Measurements from ENCODE around the gene S100A14. TPM values are rescaled to one million over a fixed set of nuclear protein-coding genes. Genes with fewer than 3 reads are reported as not detected.
A peak's percentile ranks its signal among the peaks of the same experiment; 100 is the strongest.

Gene S100A14
- total and polyA plus RNA-seq, 9 of the 15 experiments (the other 6 are each of a cell fraction or from before 2014, with no cell fraction given) = 0.10 to 0.64 (median 0.24) TPM; not detected in 3

- no peak for DNase-seq (ENCODE audit: extremely low read depth in 1 of 4, low spot score in 3 of 4)
- CTCF ChIA-PET (ENCODE audit: low intra/inter-chr PET ratio) = no interaction called here
- Histone ChIP-seq H3K9me1 (ENCODE audit: control insufficient read depth, insufficient read depth, low read length) (no peaks in the 10 kb centered on the region), H3K79me2 (ENCODE audit: control insufficient read depth, insufficient read depth, low read length) (no peaks in the 10 kb centered on the region), H4K20me1 (replicated peaks; ENCODE audit: control insufficient read depth, insufficient read depth, low read length) (no peaks in the 10 kb centered on the region), H2AFZ (ENCODE audit: low read depth, low read length) (no peak overlapping the region), H3K4me1 (replicated peaks in 1 of 2; ENCODE audit: control insufficient read depth in 2 of 2, insufficient read depth in 2 of 2, low read length in 2 of 2) (peaks cover 0 to 6% of the 10 kb centered on the region in 2 experiments; a peak in 1 of 5 replicates), H3K4me3 (no peak overlapping the region), H3K4me2 (ENCODE audit: insufficient read depth, low read length) (no peak overlapping the region), H3K36me3 (ENCODE audit: control insufficient read depth, insufficient read depth, low read length) (no peaks in the 10 kb centered on the region), H3K27me3 (ENCODE audit: control insufficient read depth in 2 of 2, insufficient read depth in 2 of 2, low read length in 2 of 2) (no peaks in the 10 kb centered on the region), H3K9me3 (replicated peaks; ENCODE audit: control insufficient read depth, insufficient read depth, low read depth, low read length) (no peaks in the 10 kb centered on the region), H3K9ac (ENCODE audit: insufficient read depth in 1 of 2, low read depth in 2 of 2, low read length in 2 of 2) (no peak overlapping the region), H3K27ac (ENCODE audit: extremely low read depth, low read depth, low read length) (no peak overlapping the region)
- intact Hi-C loops (cut with micrococcal nuclease) = no loop called here
- ATAC-seq = no peak
- in situ Hi-C loops (cut with MboI) = no loop called here
- 0% methylated on average over 1 of the region's 1 CpG for WGBS (ENCODE audit: insufficient coverage, low coverage, missing lambda C conversion rate)
- FAIRE-seq = peak; percentile 29
- POLR2A ChIA-PET = interaction anchor here (0.6 to 1.8 kb wide), 4 partner anchors 30 to 66 kb away, joined by 3 to 4 read pairs (median 4); partner anchors contain the start of genes S100A1 and S100A14
- TF ChIP-seq, protein P1, sequence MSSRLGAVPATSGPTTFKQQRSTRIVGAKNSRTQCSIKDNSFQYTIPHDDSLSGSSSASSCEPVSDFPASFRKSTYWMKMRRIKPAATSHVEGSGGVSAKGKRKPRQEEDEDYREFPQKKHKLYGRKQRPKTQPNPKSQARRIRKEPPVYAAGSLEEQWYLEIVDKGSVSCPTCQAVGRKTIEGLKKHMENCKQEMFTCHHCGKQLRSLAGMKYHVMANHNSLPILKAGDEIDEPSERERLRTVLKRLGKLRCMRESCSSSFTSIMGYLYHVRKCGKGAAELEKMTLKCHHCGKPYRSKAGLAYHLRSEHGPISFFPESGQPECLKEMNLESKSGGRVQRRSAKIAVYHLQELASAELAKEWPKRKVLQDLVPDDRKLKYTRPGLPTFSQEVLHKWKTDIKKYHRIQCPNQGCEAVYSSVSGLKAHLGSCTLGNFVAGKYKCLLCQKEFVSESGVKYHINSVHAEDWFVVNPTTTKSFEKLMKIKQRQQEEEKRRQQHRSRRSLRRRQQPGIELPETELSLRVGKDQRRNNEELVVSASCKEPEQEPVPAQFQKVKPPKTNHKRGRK (tag; IDR thresholded peaks at IDR 0.05) = 0 out of 2 replicates have a peak, but pooled peaks have one; percentile 11
- TF ChIP-seq PURB (CRISPR knock-in tag; IDR thresholded peaks at IDR 0.05; ENCODE audit: low read depth) = no peak
- BruUV-seq (replicated peaks) = no TSS peak
Observed at GRCh38 chr1:153586347-153586746, 29.8 kb downstream of the S100A14 start.

DNA sequence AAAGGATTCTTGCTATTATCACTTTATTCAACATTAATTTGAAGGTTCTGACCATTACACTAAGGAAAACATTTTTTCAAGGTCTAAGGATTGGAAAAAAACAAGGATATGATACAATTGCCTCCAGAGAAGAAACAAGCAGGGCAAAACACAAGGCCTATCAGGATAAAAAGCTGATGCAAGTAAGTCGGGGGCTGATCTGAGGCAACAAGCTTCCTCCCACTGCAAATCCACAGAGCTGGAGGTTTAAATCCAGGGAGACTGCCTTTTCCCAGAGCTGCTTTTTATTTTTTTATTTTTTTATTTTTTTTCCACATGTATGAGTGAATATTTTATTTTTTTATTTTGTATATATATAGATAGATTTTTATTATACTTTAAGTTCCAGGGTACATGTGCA, 31.1 kb downstream of the S100A14 start:
- H3K36me3 ChIP-seq (ENCODE audit: control insufficient read depth, insufficient read depth, low read length) = no peaks in the 10 kb centered on the region
- H3K4me2 ChIP-seq (ENCODE audit: insufficient read depth, low read length) = no peak overlapping the region
- no peak overlapping the region for H3K4me3 ChIP-seq
- peak; percentile 48 for FAIRE-seq
- H2AFZ ChIP-seq (ENCODE audit: low read depth, low read length) = no peak overlapping the region
- H4K20me1 ChIP-seq (replicated peaks; ENCODE audit: control insufficient read depth, insufficient read depth, low read length) = no peaks in the 10 kb centered on the region
- H3K9ac ChIP-seq (ENCODE audit: insufficient read depth in 1 of 2, low read depth in 2 of 2, low read length in 2 of 2) = no peak overlapping the region
- intact Hi-C loops (cut with micrococcal nuclease) = no loop called here
- H3K9me1 ChIP-seq (ENCODE audit: control insufficient read depth, insufficient read depth, low read length) = no peaks in the 10 kb centered on the region
- in situ Hi-C loops (cut with MboI) = no loop called here
- no peak for DNase-seq (ENCODE audit: extremely low read depth in 1 of 4, low spot score in 3 of 4)
- BruUV-seq (replicated peaks) = no TSS peak
- no peaks in the 10 kb centered on the region for H3K27me3 ChIP-seq (ENCODE audit: control insufficient read depth in 2 of 2, insufficient read depth in 2 of 2, low read length in 2 of 2)
- 20% methylated on average over 1 of the region's 1 CpG for WGBS (ENCODE audit: insufficient coverage, low coverage, missing lambda C conversion rate)
- TF ChIP-seq SUPT5H (IDR thresholded peaks at IDR 0.05) (no peak), ZNF518B (CRISPR knock-in tag; IDR thresholded peaks at IDR 0.05) (no peak), MED1 (CRISPR knock-in tag; IDR thresholded peaks at IDR 0.05; ENCODE audit: borderline replicate concordance) (no peak), CEBPG (CRISPR knock-in tag; IDR thresholded peaks at IDR 0.05) (no peak), CEBPG (tag; conservative IDR thresholded peaks at IDR 0.05 in 1 of 2, IDR thresholded peaks at IDR 0.05 in 1 of 2) (0 out of 4 replicates have a peak, but pooled peaks of 1 of the 2 experiments have one; percentile 9), ZFP30 (CRISPR knock-in tag; IDR thresholded peaks at IDR 0.05; ENCODE audit: borderline replicate concordance) (no peak)
- ChIA-PET POLR2A (no interaction called here), CTCF (ENCODE audit: low intra/inter-chr PET ratio) (no interaction called here)
- H3K9me3 ChIP-seq (replicated peaks; ENCODE audit: control insufficient read depth, insufficient read depth, low read depth, low read length) = no peaks in the 10 kb centered on the region
- H3K4me1 ChIP-seq (replicated peaks in 1 of 2; ENCODE audit: control insufficient read depth in 2 of 2, insufficient read depth in 2 of 2, low read length in 2 of 2) = peaks cover 0 to 6% of the 10 kb centered on the region in 2 experiments; a peak in 1 of 5 replicates
- H3K79me2 ChIP-seq (ENCODE audit: control insufficient read depth, insufficient read depth, low read length) = no peaks in the 10 kb centered on the region
- H3K27ac ChIP-seq (ENCODE audit: extremely low read depth, low read depth, low read length) = no peak overlapping the region
- no peak for ATAC-seq

All from K562 (cell line).